Sciatic nerve (tissue), 2 donors: ENCODE results near the gene SMCO2. TPM values are rescaled to one million over a fixed set of nuclear protein-coding genes. Genes with fewer than 3 reads are reported as not detected.
"Not testable (repeated sequence)": the region's sequence is repeated elsewhere in the genome, so short reads cannot be mapped to it uniquely, and the experiment has no call there.

Experiments used
- ATAC-seq: fragments of 200-7000 bp; cut with Tn5 transposase; one replicate; pipeline ENCODE4 v1.9.1; 2020; ENCODE audit warnings: mild to moderate bottlenecking, moderate library complexity
- DNase-seq: peaks from one replicate; pipeline ENCODE4 v3.0.0-alpha.2; 2020; ENCODE audit warnings: low spot score
- intact Hi-C: fragments of 100-400 bp; cut with DNase I; formaldehyde crosslinking; loops from one replicate; pipeline ENCODE4 v1.14.2; 2022
- total RNA-seq: library from RNA; stranded (reverse); fragmentation: NEBNext Ultra II Directional; extraction: Animal tissue kit (Norgen Biotek cat#: 25700); gene quantifications from one replicate; pipeline ENCODE4 v1.2.1, GENCODE V29; 2021
- donor health status: DM: no; HTN: no; CAD: no.
- donor health status: DM: no; HTN: no; CAD: no.

The SMCO2 gene
- total RNA-seq, 1 donor from 2014 or later, result 0.40 TPM

DNA sequence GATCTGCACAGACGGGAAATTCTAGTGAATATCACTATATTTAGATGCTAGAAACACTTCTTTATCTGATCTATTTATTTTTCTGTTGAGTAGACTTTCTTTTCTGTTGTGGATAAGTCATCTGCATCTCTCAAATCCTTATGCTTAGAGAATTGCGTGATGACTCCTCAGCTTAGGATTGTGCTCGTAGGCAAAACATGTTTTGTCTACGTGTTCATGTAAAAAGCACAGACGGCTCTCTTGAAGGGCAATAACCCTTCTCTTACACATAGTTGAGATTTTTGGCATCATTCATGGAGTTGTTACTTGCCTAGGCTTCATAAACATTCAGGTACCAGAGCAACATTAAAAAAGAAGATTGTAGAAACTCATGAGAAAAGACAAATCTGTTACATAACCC is 96.1 kb downstream of the SMCO2 start:
- no peak for ATAC-seq
- DNase-seq, result no peak
- intact Hi-C loops, result no loop called here

DNA sequence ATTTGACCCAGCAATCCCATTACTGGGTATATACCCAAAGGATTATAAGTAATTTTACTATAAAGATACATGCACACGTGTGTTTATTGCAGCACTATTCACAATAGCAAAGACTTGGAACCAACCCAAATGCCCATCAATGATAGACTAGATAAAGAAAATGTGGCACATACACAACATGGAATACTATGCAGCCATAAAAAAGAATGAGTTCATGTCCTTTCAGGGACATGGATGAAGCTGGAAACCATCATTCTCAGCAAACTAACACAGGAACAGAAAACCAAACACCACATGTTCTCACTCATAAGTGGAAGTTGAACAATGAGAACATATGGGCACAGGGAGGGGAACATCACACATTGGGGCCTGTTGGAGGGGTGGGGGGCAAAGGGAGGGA is 98.3 kb downstream of the SMCO2 start:
- intact Hi-C loops, ATAC-seq, DNase-seq: not testable (repeated sequence)

GRCh38 chr12:27545665-27546064 is 99.1 kb downstream of the SMCO2 start:
- ATAC-seq (no peak), DNase-seq (no peak)
- intact Hi-C loops, result no loop called here

DNA sequence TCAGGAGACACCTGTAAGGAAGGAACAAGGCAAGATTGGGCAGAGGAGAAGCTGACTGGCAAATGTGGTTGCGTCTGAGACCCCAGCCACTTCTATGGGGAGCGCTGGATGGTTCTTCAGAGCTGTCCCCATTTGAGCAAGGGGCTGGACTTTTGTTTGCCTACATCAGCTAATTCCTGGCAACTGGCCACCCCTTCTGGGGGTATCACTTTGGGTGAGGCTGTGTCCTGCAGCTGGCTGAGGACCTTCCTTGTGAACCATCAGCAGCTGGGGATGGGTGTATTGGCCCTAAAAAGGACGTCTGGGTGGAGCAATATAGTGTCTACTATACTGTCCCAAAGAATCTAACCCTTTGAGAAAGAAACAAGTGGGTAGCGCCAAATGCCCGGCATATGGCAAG is 101.1 kb downstream of the SMCO2 start:
- ATAC-seq (no peak), DNase-seq (no peak)
- intact Hi-C loops, result no loop called here

DNA sequence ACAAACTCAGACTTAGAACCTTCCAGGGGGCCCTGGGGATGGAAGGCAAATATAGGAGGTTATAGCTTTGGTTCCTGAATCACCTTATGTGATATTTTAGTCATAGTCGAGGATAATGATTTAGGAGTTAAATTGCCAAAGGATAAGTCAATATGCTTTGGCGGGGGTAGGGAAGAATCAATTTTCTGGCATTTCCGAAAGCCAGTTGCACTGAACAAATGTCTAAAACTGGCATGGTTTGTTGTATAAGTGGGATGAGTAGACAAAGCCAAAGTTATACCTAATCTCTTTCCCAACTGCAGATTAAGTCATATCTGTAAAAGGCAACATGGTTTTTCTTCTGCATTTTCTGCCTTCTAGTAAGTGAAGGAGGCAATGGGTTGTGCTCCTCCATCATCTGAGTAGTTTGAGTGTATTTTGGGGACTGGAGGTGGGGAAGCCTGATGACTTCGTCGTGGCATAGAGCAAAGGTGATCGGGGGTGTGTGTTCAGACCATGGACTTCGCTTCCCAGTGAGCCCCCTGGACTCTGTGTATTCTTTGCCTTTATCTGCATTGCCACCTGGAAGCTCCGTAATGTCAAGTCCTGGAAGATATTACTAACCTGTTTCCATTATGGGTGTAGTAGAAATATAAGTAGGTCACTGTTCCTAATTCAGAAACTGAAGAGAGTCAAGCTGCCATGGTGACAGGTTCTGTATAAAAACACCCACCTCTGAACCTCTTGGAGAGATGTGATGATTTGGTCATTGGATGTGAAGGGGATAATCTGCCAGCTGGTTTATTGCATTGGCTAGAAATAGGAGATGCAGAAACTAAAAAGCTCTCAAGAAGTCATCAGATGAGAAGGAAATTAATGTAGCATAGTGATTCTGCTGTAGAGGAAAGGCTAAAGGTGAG is 102.0 kb downstream of the SMCO2 start:
- no peak for ATAC-seq
- intact Hi-C loops, result no loop called here
- DNase-seq, result no peak

- DNase-seq, result no peak
- intact Hi-C loops, result no loop called here
- ATAC-seq, result peak; percentile 58
Measured at GRCh38 chr12:27549236-27549800, 102.8 kb downstream of the SMCO2 start.

- intact Hi-C loops, result no loop called here
- DNase-seq (peak; percentile 90), ATAC-seq (peak; percentile 95)
Measured at GRCh38 chr12:27549801-27550652, 103.5 kb downstream of the SMCO2 start.

DNA sequence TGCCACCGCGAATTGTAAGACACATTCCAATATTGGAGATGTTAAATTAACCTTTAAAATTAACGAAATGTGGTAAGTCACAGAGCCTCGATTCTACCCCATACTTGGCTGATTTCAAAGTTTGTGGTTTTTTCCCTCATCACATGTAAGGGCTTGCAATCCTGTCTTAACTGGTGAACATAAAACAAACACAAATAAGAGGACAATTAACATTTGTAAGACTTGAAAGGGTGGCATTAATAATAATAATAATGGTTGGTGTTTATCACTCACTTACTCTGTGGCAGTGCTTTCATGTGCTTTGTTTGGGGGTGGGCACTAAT is 104.1 kb downstream of the SMCO2 start:
- DNase-seq, result no peak
- no peak for ATAC-seq
- intact Hi-C loops, result no loop called here

- ATAC-seq (no peak), DNase-seq (no peak)
- intact Hi-C loops, result no loop called here
Measured at GRCh38 chr12:27551172-27551840, 104.8 kb downstream of the SMCO2 start.

Other genes with a start within 250 kb of the SMCO2 start
- gene STK38L, start 202.4 kb upstream of the SMCO2 start, total RNA-seq, result 45.1 TPM
- 5.3 TPM for gene BMAL2, start 113.9 kb upstream of the SMCO2 start, total RNA-seq
- 146 TPM for gene PPFIBP1, start 77.5 kb downstream of the SMCO2 start, total RNA-seq
- gene REP15, start 249.7 kb downstream of the SMCO2 start, total RNA-seq, result 1.2 TPM